WTC11 (cell line): ENCODE data around the gene TCF20. TPM values are rescaled to one million over a fixed set of nuclear protein-coding genes. Genes with fewer than 3 reads are reported as not detected.

Experiments
- ATAC-seq: fragments of 200-7000 bp; cut with Tn5 transposase; 2 replicates; pipeline ENCODE4 v1.10.0; 2021; ENCODE audit warnings: mild to moderate bottlenecking, moderate library complexity
- CTCF ChIA-PET: fragments of 300-600 bp; sonication (Branson Sonifier 250); formaldehyde crosslinking; loops from one replicate; lab custom pipeline; 2021; ENCODE audit warnings: antibody characterized with exemption; lab: Charles Lee
- POLR2A ChIA-PET: fragments of 350-600 bp; sonication (Branson Sonifier 250); formaldehyde crosslinking; loops from one replicate; lab custom pipeline; 2021; ENCODE audit warnings: antibody characterized with exemption; lab: Charles Lee
- DNase-seq: peaks from one replicate; pipeline ENCODE4 v3.0.0; 2021; ENCODE audit warnings: low spot score
- H3K27ac Mint-ChIP-seq: 2 replicates; pipeline ENCODE4 v1.8.0; 2021; ENCODE audit warnings: mixed read lengths
- H3K27me3 Mint-ChIP-seq: 2 replicates; pipeline ENCODE4 v1.8.0; 2021; ENCODE audit warnings: low read depth, mild to moderate bottlenecking, moderate library complexity, mixed read lengths
- H3K36me3 Mint-ChIP-seq: 2 replicates; pipeline ENCODE4 v1.8.0; 2021; ENCODE audit warnings: mixed read lengths
- H3K4me1 Mint-ChIP-seq: 2 replicates; pipeline ENCODE4 v1.8.0; 2022; ENCODE audit warnings: mixed read lengths
- H3K4me3 Mint-ChIP-seq: 2 replicates; pipeline ENCODE4 v1.8.0; 2021; ENCODE audit warnings: mild to moderate bottlenecking, moderate library complexity, mixed read lengths
- H3K9me3 Mint-ChIP-seq: 2 replicates; pipeline ENCODE4 v1.8.0; 2021; ENCODE audit warnings: mixed read lengths
- ATF2 ChIP-seq: sonication (generic); formaldehyde crosslinking; IDR thresholded peaks from 2 replicates; pipeline ENCODE4 v1.8.1; 2022; ENCODE audit warnings: low read depth, missing genetic modification reagents, borderline replicate concordance
- ATF6 ChIP-seq: sonication (generic); formaldehyde crosslinking; IDR thresholded peaks from 2 replicates; pipeline ENCODE4 v1.8.1; 2023; ENCODE audit warnings: mild to moderate bottlenecking, missing genetic modification reagents
- EMX1 ChIP-seq: fragments of 250-450 bp; sonication (Bioruptor Pico); IDR thresholded peaks from 2 replicates; pipeline ENCODE4 v1.8.0; 2021; ENCODE audit warnings: mild to moderate bottlenecking
- ETV6 ChIP-seq: sonication (generic); formaldehyde crosslinking; IDR thresholded peaks from 2 replicates; pipeline ENCODE4 v1.8.1; 2022; ENCODE audit warnings: mild to moderate bottlenecking, missing genetic modification reagents
- GTF2I ChIP-seq: fragments of 250-450 bp; sonication (Bioruptor Pico); conservative IDR thresholded peaks from 2 replicates; pipeline ENCODE4 v1.4.0; 2021; ENCODE audit warnings: mild to moderate bottlenecking
- HMGA2 ChIP-seq: fragments of 250-450 bp; sonication (Bioruptor Pico); IDR thresholded peaks from 2 replicates; pipeline ENCODE4 v1.4.0; 2021; ENCODE audit warnings: mild to moderate bottlenecking, moderate library complexity
- IRF1 ChIP-seq: sonication (generic); formaldehyde crosslinking; IDR thresholded peaks from 2 replicates; pipeline ENCODE4 v1.8.0; 2023; ENCODE audit warnings: missing genetic modification reagents
- IRF2 ChIP-seq: sonication (generic); formaldehyde crosslinking; IDR thresholded peaks from 2 replicates; pipeline ENCODE4 v1.8.0; 2022; ENCODE audit warnings: low read depth, missing genetic modification reagents, borderline replicate concordance
- JAZF1 ChIP-seq: fragments of 250-450 bp; sonication (Bioruptor Pico); IDR thresholded peaks from 2 replicates; pipeline ENCODE4 v1.9.0; 2021; ENCODE audit warnings: moderate library complexity, mild to moderate bottlenecking, inconsistent platforms
- KAT7 ChIP-seq: sonication (generic); formaldehyde crosslinking; IDR thresholded peaks from 2 replicates; pipeline ENCODE4 v1.8.1; 2023; ENCODE audit warnings: missing genetic modification reagents, mild to moderate bottlenecking, borderline replicate concordance
- MAX ChIP-seq: sonication (generic); formaldehyde crosslinking; IDR thresholded peaks from 2 replicates; pipeline ENCODE4 v1.8.0; 2022; ENCODE audit warnings: mild to moderate bottlenecking, missing genetic modification reagents
- NR1H2 ChIP-seq: sonication (generic); formaldehyde crosslinking; IDR thresholded peaks from 2 replicates; pipeline ENCODE4 v1.9.0; 2021; ENCODE audit warnings: mild to moderate bottlenecking, moderate library complexity, missing genetic modification reagents
- OVOL2 ChIP-seq: fragments of 250-450 bp; sonication (Bioruptor Pico); IDR thresholded peaks from 2 replicates; pipeline ENCODE4 v1.9.0; 2021; ENCODE audit warnings: mild to moderate bottlenecking, borderline replicate concordance
- SMAD4 ChIP-seq: sonication (generic); formaldehyde crosslinking; IDR thresholded peaks from 2 replicates; pipeline ENCODE4 v1.8.0; 2022; ENCODE audit warnings: mild to moderate bottlenecking, missing genetic modification reagents
- SP1 ChIP-seq: sonication (generic); formaldehyde crosslinking; conservative IDR thresholded peaks from 2 replicates; pipeline ENCODE4 v1.8.1; 2022; ENCODE audit warnings: missing genetic modification reagents
- TEAD1 ChIP-seq: sonication (generic); formaldehyde crosslinking; IDR thresholded peaks from 2 replicates; pipeline ENCODE4 v1.8.0; 2022; ENCODE audit warnings: mild to moderate bottlenecking, missing genetic modification reagents
- TP53 ChIP-seq: sonication (generic); formaldehyde crosslinking; IDR thresholded peaks from 2 replicates; pipeline ENCODE4 v1.8.1; 2023; ENCODE audit warnings: mild to moderate bottlenecking, missing genetic modification reagents
- USF1 ChIP-seq: sonication (generic); formaldehyde crosslinking; IDR thresholded peaks from 2 replicates; pipeline ENCODE4 v1.8.0; 2022; ENCODE audit warnings: mild to moderate bottlenecking, missing genetic modification reagents
- ZNF263 ChIP-seq: sonication (generic); formaldehyde crosslinking; IDR thresholded peaks from 2 replicates; pipeline ENCODE4 v1.8.1; 2022; ENCODE audit warnings: low read depth, mild to moderate bottlenecking, moderate library complexity, missing genetic modification reagents
- ZNF317 ChIP-seq: sonication (generic); formaldehyde crosslinking; IDR thresholded peaks from 2 replicates; pipeline ENCODE4 v1.8.1; 2023; ENCODE audit warnings: low read depth, mild to moderate bottlenecking, moderate library complexity, missing genetic modification reagents, borderline replicate concordance
- total RNA-seq: library from RNA; stranded (reverse); gene quantifications from 3 replicates; pipeline ENCODE4 v1.2.3, GENCODE V29; 2021

The TCF20 gene
- total RNA-seq, 1 experiment from 2014 or later = 77.0 TPM

- TF ChIP-seq NR1H2 (CRISPR knock-in tag) = no peak
Measured at GRCh38 chr22:42227435-42227834, 43.0 kb downstream of the TCF20 start (continued).

- no peaks in the 10 kb centered on the region for H3K27me3 Mint-ChIP-seq
- CTCF ChIA-PET = no interaction called here
- no peak for TF ChIP-seq KAT7 (CRISPR knock-in tag)
- TF ChIP-seq SP1 (CRISPR knock-in tag) = no peak
- TF ChIP-seq ETV6 (CRISPR knock-in tag) = no peak
- TF ChIP-seq HMGA2 = no peak
- TF ChIP-seq ZNF263 (CRISPR knock-in tag) = no peak
- TF ChIP-seq IRF1 (CRISPR knock-in tag) = no peak
- no peak for TF ChIP-seq OVOL2 (CRISPR knock-in tag)
- no peak for TF ChIP-seq USF1 (CRISPR knock-in tag)
- ATAC-seq (no peak), DNase-seq (no peak)
- H3K9me3 Mint-ChIP-seq = no peaks in the 10 kb centered on the region
- H3K4me3 Mint-ChIP-seq = no peak overlapping the region
- H3K27ac Mint-ChIP-seq = no peak overlapping the region
- H3K4me1 Mint-ChIP-seq = peaks cover 14% of the 10 kb centered on the region
- H3K36me3 Mint-ChIP-seq = no peaks in the 10 kb centered on the region
- POLR2A ChIA-PET = no interaction called here
Measured at GRCh38 chr22:42225841-42226240, 44.6 kb downstream of the TCF20 start.

GRCh38 chr22:42222140-42222539 is 48.3 kb downstream of the TCF20 start:
- Mint-ChIP-seq H3K9me3 (no peaks in the 10 kb centered on the region), H3K4me3 (no peak overlapping the region), H3K36me3 (no peaks in the 10 kb centered on the region)
- CTCF ChIA-PET = no interaction called here
- DNase-seq = no peak
- TF ChIP-seq ETV6 (CRISPR knock-in tag) (no peak), USF1 (CRISPR knock-in tag) (no peak), SMAD4 (CRISPR knock-in tag) (no peak), TEAD1 (CRISPR knock-in tag) (no peak), TP53 (no peak), JAZF1 (CRISPR knock-in tag) (no peak), ZNF317 (CRISPR knock-in tag) (no peak), EMX1 (no peak), GTF2I (CRISPR knock-in tag) (no peak), HMGA2 (no peak), IRF2 (CRISPR knock-in tag) (no peak), ATF6 (CRISPR knock-in tag) (no peak), ZNF263 (CRISPR knock-in tag) (no peak), ATF2 (CRISPR knock-in tag) (no peak), MAX (CRISPR knock-in tag) (no peak), OVOL2 (CRISPR knock-in tag) (no peak)
- TF ChIP-seq, all 79 proteins: peak for 0
- Mint-ChIP-seq H3K4me1 (peaks cover 29% of the 10 kb centered on the region), H3K27ac (no peak overlapping the region), H3K27me3 (no peaks in the 10 kb centered on the region)
- POLR2A ChIA-PET = no interaction called here
- no peak for ATAC-seq

Other genes starting within 250 kb of the TCF20 start
- 19.4 to 22.8 TPM (median 22.3 TPM) in 3 replicates for gene NAGA, start 199.8 kb downstream of the TCF20 start, total RNA-seq
- 5.7 to 7.1 TPM (median 6.3 TPM) in 3 replicates for gene PHETA2, start 196.4 kb downstream of the TCF20 start, total RNA-seq
- gene SMDT1, start 191.0 kb downstream of the TCF20 start, total RNA-seq = 39.9 to 50.6 TPM (median 49.6 TPM) in 3 replicates
- 84.6 to 90.8 TPM (median 85.9 TPM) in 3 replicates for gene NDUFA6, start 179.9 kb downstream of the TCF20 start, total RNA-seq
- 1.4 to 1.7 TPM (median 1.6 TPM) in 3 replicates for gene CYP2D6, start 139.8 kb downstream of the TCF20 start, total RNA-seq
- gene NFAM1, start 161.8 kb upstream of the TCF20 start, total RNA-seq = 0.92 to 1.6 TPM (median 1.2 TPM) in 3 replicates
- 72.9 to 95.0 TPM (median 76.5 TPM) in 3 replicates for gene RRP7A, start 249.1 kb upstream of the TCF20 start, total RNA-seq